Effector memory CD8-positive, alpha-beta T cell (primary cell): ENCODE measurements around the gene KSR1.
A peak's percentile ranks its signal among the peaks of the same experiment; 100 is the strongest.
"Not testable (repeated sequence)": the region's sequence is repeated elsewhere in the genome, so short reads cannot be mapped to it uniquely, and the experiment has no call there.

Source experiments
- ATAC-seq: fragments of 150-1000 bp; cut with Tn5 transposase; replicated peaks from 2 replicates; pipeline ENCODE4 v1.10.0; 2021; ENCODE audit warnings: mild to moderate bottlenecking, moderate library complexity
- DNase-seq, 3 experiments: peaks; one replicate each; pipeline ENCODE4 v3.0.0; 2021
- H3K27ac Mint-ChIP-seq, 2 donors: one replicate each; pipeline ENCODE4 v1.8.0; 2022; ENCODE audit warnings: mild to moderate bottlenecking in 2 of 2, mixed read lengths in 2 of 2, moderate library complexity in 2 of 2
- H3K27me3 Mint-ChIP-seq, 2 donors: one replicate each; pipeline ENCODE4 v1.8.0; 2022; ENCODE audit warnings: mixed read lengths in 2 of 2
- H3K36me3 Mint-ChIP-seq: one replicate; pipeline ENCODE4 v1.8.0; 2022; ENCODE audit warnings: mild to moderate bottlenecking, moderate library complexity, mixed read lengths; ENCODE audit not compliant: insufficient read depth
- H3K4me1 Mint-ChIP-seq, 2 donors: one replicate each; pipeline ENCODE4 v1.8.0; 2022; ENCODE audit warnings: low read depth in 2 of 2, mixed read lengths in 2 of 2
- H3K4me3 Mint-ChIP-seq, 2 donors: one replicate each; pipeline ENCODE4 v1.8.0; 2022; ENCODE audit warnings: mild to moderate bottlenecking in 2 of 2, mixed read lengths in 2 of 2, moderate library complexity in 2 of 2
- H3K9me3 Mint-ChIP-seq, 2 donors: one replicate each; pipeline ENCODE4 v1.8.0; 2022; ENCODE audit warnings: mixed read lengths in 2 of 2

The KSR1 gene

GRCh38 chr17:27647765-27648164 is 191.5 kb downstream of the KSR1 start:
- peaks cover 0 to 2% of the 10 kb centered on the region in 2 donors for H3K4me1 Mint-ChIP-seq
- ATAC-seq (no peak), DNase-seq (no peak)
- peaks cover 3% of the 10 kb centered on the region for H3K36me3 Mint-ChIP-seq
- no peak overlapping the region for H3K27ac Mint-ChIP-seq
- no peak overlapping the region for H3K4me3 Mint-ChIP-seq
- no peaks in the 10 kb centered on the region for H3K9me3 Mint-ChIP-seq
- no peaks in the 10 kb centered on the region for H3K27me3 Mint-ChIP-seq

GRCh38 chr17:27649111-27649571 is 192.9 kb downstream of the KSR1 start:
- H3K4me1 Mint-ChIP-seq, H3K27ac Mint-ChIP-seq, ATAC-seq, H3K4me3 Mint-ChIP-seq, H3K36me3 Mint-ChIP-seq, H3K9me3 Mint-ChIP-seq, H3K27me3 Mint-ChIP-seq, DNase-seq: not testable (repeated sequence)

- Mint-ChIP-seq H3K27me3 (no peaks in the 10 kb centered on the region), H3K4me1 (peaks cover 6 to 8% of the 10 kb centered on the region in 2 donors), H3K27ac (no peak overlapping the region), H3K36me3 (no peaks in the 10 kb centered on the region), H3K9me3 (no peaks in the 10 kb centered on the region), H3K4me3 (no peak overlapping the region)
- DNase-seq (no peak), ATAC-seq (no peak)
Measured at GRCh38 chr17:27649929-27650328, 193.7 kb downstream of the KSR1 start.

- ATAC-seq (no peak), DNase-seq (no peak)
- no peaks in the 10 kb centered on the region for H3K27me3 Mint-ChIP-seq
- H3K9me3 Mint-ChIP-seq: no peaks in the 10 kb centered on the region
- no peak overlapping the region for H3K4me3 Mint-ChIP-seq
- no peaks in the 10 kb centered on the region for H3K36me3 Mint-ChIP-seq
- H3K27ac Mint-ChIP-seq: no peak overlapping the region
- H3K4me1 Mint-ChIP-seq: peaks cover 6 to 8% of the 10 kb centered on the region in 2 donors
Measured at GRCh38 chr17:27650836-27651235, 194.6 kb downstream of the KSR1 start.

- no peaks in the 10 kb centered on the region for H3K27me3 Mint-ChIP-seq
- H3K4me3 Mint-ChIP-seq: no peak overlapping the region
- H3K4me1 Mint-ChIP-seq: peaks cover 6 to 8% of the 10 kb centered on the region in 2 donors
- H3K27ac Mint-ChIP-seq: no peak overlapping the region
- no peaks in the 10 kb centered on the region for H3K9me3 Mint-ChIP-seq
- peak; percentile 60 to 68 (median 61) for DNase-seq
- ATAC-seq: peak; percentile 74
- no peaks in the 10 kb centered on the region for H3K36me3 Mint-ChIP-seq
Measured at GRCh38 chr17:27651411-27652345, 195.4 kb downstream of the KSR1 start.

- not testable (repeated sequence) for H3K9me3 Mint-ChIP-seq, DNase-seq, H3K27ac Mint-ChIP-seq, H3K4me3 Mint-ChIP-seq, H3K27me3 Mint-ChIP-seq, H3K4me1 Mint-ChIP-seq, ATAC-seq, H3K36me3 Mint-ChIP-seq
Measured at GRCh38 chr17:27653449-27653971, 197.3 kb downstream of the KSR1 start.

GRCh38 chr17:27654136-27654535 is 197.9 kb downstream of the KSR1 start:
- Mint-ChIP-seq H3K9me3 (no peaks in the 10 kb centered on the region), H3K27me3 (no peaks in the 10 kb centered on the region), H3K36me3 (no peaks in the 10 kb centered on the region), H3K4me1 (peaks cover 6 to 8% of the 10 kb centered on the region in 2 donors), H3K4me3 (peak overlapping the region in 1 of 2 donors; percentile 36), H3K27ac (no peak overlapping the region)
- no peak for ATAC-seq
- DNase-seq: no peak

GRCh38 chr17:27654654-27655524 is 198.6 kb downstream of the KSR1 start:
- Mint-ChIP-seq H3K27me3 (no peaks in the 10 kb centered on the region), H3K27ac (no peak overlapping the region), H3K9me3 (no peaks in the 10 kb centered on the region), H3K4me3 (peak overlapping the region; percentile 29 to 36), H3K36me3 (no peaks in the 10 kb centered on the region), H3K4me1 (peaks cover 6 to 8% of the 10 kb centered on the region in 2 donors)
- peak; percentile 75 for ATAC-seq
- peak; percentile 50 to 59 (median 54) for DNase-seq

GRCh38 chr17:27655525-27656111 is 199.4 kb downstream of the KSR1 start:
- not testable (repeated sequence) for H3K4me3 Mint-ChIP-seq, H3K36me3 Mint-ChIP-seq, DNase-seq, H3K27me3 Mint-ChIP-seq, H3K4me1 Mint-ChIP-seq, H3K27ac Mint-ChIP-seq, ATAC-seq, H3K9me3 Mint-ChIP-seq

- not testable (repeated sequence) for H3K27me3 Mint-ChIP-seq, H3K9me3 Mint-ChIP-seq, H3K27ac Mint-ChIP-seq, H3K36me3 Mint-ChIP-seq, H3K4me1 Mint-ChIP-seq, H3K4me3 Mint-ChIP-seq, ATAC-seq, DNase-seq
Measured at GRCh38 chr17:27656620-27657019, 200.4 kb downstream of the KSR1 start.

GRCh38 chr17:27657620-27658019 is 201.4 kb downstream of the KSR1 start:
- Mint-ChIP-seq H3K27ac (no peak overlapping the region), H3K27me3 (no peaks in the 10 kb centered on the region), H3K4me3 (no peak overlapping the region), H3K9me3 (no peaks in the 10 kb centered on the region), H3K4me1 (peaks cover 5 to 6% of the 10 kb centered on the region in 2 donors), H3K36me3 (no peaks in the 10 kb centered on the region)
- DNase-seq (no peak), ATAC-seq (no peak)

- Mint-ChIP-seq H3K27me3 (no peaks in the 10 kb centered on the region), H3K4me3 (no peak overlapping the region), H3K27ac (no peak overlapping the region), H3K9me3 (no peaks in the 10 kb centered on the region), H3K4me1 (peaks cover 2% of the 10 kb centered on the region in 2 donors), H3K36me3 (no peaks in the 10 kb centered on the region)
- DNase-seq (no peak), ATAC-seq (no peak)
Measured at GRCh38 chr17:27659683-27660082, 203.4 kb downstream of the KSR1 start.

GRCh38 chr17:27660436-27660835 is 204.2 kb downstream of the KSR1 start:
- DNase-seq (no peak), ATAC-seq (no peak)
- Mint-ChIP-seq H3K27me3 (no peaks in the 10 kb centered on the region), H3K27ac (no peak overlapping the region), H3K4me3 (no peak overlapping the region), H3K4me1 (no peaks in the 10 kb centered on the region), H3K9me3 (no peaks in the 10 kb centered on the region), H3K36me3 (no peaks in the 10 kb centered on the region)
